GM18511 (cell line): Measurements from ENCODE around the gene GAK.

Experiments
- ATAC-seq: cut with Tn5 transposase; IDR thresholded peaks from one replicate; pipeline ENCODE4 v1.9.1; 2021; ENCODE audit warnings: mild to moderate bottlenecking, moderate library complexity; ENCODE audit not compliant: unreplicated experiment

GAK gene

GRCh38 chr4:909821-910220 lies 22.3 kb downstream of the GAK start:
- no peak for ATAC-seq

- ATAC-seq: no peak
Observed at GRCh38 chr4:909131-909571, 23.0 kb downstream of the GAK start.

- no peak for ATAC-seq
Observed at GRCh38 chr4:907691-908425, 24.3 kb downstream of the GAK start.

GRCh38 chr4:907103-907400 lies 25.1 kb downstream of the GAK start:
- ATAC-seq: no peak

- ATAC-seq: no peak
Observed at GRCh38 chr4:906339-907102, 25.6 kb downstream of the GAK start.

GRCh38 chr4:905485-906338 lies 26.4 kb downstream of the GAK start:
- no peak for ATAC-seq

GRCh38 chr4:903066-904046 lies 28.8 kb downstream of the GAK start:
- no peak for ATAC-seq

GRCh38 chr4:901192-901910 lies 30.8 kb downstream of the GAK start:
- no peak for ATAC-seq

GRCh38 chr4:900721-901120 lies 31.4 kb downstream of the GAK start:
- ATAC-seq: no peak

- no peak for ATAC-seq
Observed at GRCh38 chr4:900073-900472, 32.0 kb downstream of the GAK start.

- ATAC-seq: no peak
Observed at GRCh38 chr4:899556-899906, 32.6 kb downstream of the GAK start.

GRCh38 chr4:898869-899555 lies 33.1 kb downstream of the GAK start:
- no peak for ATAC-seq

GRCh38 chr4:898123-898522 lies 34.0 kb downstream of the GAK start:
- no peak for ATAC-seq

- no peak for ATAC-seq
Observed at GRCh38 chr4:896630-897029, 35.5 kb downstream of the GAK start.

- ATAC-seq: no peak
Observed at GRCh38 chr4:896216-896615, 35.9 kb downstream of the GAK start.

GRCh38 chr4:895596-895995 lies 36.5 kb downstream of the GAK start:
- no peak for ATAC-seq

- no peak for ATAC-seq
Observed at GRCh38 chr4:893995-894705, 38.0 kb downstream of the GAK start.

GRCh38 chr4:893276-893994 lies 38.7 kb downstream of the GAK start:
- ATAC-seq: no peak
